ENCODE measurements around the gene ARAF.

DNA sequence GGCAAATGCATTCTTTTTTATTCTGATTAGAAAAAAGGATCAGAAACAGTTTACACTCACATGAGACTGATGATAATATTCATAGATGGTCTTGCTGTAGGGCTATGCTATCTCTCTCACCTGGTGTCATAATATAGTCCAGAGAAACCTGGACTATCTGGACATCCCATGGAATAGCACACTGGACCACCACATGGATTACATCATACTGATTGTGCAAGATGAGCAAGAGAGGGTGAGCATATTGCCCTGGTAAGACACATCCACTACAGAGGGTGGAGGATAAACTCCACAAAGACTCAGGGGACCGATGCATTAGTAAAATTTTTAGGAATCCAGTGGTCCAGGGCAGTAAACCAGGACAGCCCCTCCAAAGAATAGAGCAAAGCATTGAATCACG lies 50.5 kb downstream of the ARAF start:
- TF ChIP-seq CTCF (conservative IDR thresholded peaks at IDR 0.05 in 1 of 2, IDR thresholded peaks at IDR 0.05 in 1 of 2; ENCODE audit: low read depth in 1 of 2, low read length in 2 of 2): no peak
- TF ChIP-seq EZH2 (IDR thresholded peaks at IDR 0.05; ENCODE audit: low read length, missing control alignments): no peak

Measured in fibroblast of lung (primary cell).